Colon (tissue), 2 donors: ENCODE data around the gene KRTAP5-1.

Experiments
- FAIRE-seq: peaks from 2 replicates; lab custom pipeline; 2012; peaks lifted over from hg19 to GRCh38; lab: Jason Lieb, UNC
- donor health status: control.
- donor health status: control.

KRTAP5-1 gene

DNA sequence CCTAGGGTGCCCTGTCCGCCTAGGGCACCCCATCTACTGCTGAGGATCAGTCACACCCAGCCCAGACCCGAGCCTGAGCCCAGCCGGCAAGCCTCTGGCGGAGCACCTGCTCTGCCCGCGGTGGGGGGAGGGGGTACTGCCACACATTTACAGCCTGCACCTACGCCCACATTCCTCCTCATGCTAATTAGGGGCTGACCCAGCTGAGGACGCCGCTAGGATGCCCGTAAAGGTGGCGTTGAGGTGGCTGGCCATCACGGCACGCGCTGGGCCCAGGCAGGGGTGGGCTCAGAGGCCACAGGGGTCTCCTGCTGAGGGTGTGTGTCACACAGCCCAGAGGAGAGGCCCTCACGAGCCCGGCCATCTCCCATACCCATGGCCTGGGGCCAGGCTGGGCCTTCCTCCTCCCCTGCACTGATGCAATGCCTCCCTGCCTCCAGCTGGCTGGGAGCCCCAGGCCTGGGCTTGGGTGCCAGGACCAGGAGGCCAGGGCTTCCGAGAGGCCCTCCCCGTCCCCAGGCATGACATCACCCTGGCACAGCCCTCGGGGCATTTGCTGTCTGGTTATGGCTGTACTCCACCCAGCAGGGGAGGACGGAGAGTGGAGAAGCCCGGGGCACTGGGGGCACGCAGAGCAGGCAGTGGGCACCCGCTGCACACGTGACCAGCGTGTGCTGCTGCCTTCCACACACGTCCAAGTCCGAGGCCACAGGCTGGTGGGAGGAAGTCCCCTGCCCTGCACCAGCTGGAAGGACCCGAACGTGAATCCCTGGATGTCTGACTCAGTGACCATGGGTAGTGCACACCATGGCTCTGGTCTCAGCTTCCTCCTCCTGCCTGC is 25.8 kb downstream of the KRTAP5-1 start:
- FAIRE-seq, result no peak

GRCh38 chr11:1558775-1559110 is 26.3 kb downstream of the KRTAP5-1 start:
- FAIRE-seq, result no peak

DNA sequence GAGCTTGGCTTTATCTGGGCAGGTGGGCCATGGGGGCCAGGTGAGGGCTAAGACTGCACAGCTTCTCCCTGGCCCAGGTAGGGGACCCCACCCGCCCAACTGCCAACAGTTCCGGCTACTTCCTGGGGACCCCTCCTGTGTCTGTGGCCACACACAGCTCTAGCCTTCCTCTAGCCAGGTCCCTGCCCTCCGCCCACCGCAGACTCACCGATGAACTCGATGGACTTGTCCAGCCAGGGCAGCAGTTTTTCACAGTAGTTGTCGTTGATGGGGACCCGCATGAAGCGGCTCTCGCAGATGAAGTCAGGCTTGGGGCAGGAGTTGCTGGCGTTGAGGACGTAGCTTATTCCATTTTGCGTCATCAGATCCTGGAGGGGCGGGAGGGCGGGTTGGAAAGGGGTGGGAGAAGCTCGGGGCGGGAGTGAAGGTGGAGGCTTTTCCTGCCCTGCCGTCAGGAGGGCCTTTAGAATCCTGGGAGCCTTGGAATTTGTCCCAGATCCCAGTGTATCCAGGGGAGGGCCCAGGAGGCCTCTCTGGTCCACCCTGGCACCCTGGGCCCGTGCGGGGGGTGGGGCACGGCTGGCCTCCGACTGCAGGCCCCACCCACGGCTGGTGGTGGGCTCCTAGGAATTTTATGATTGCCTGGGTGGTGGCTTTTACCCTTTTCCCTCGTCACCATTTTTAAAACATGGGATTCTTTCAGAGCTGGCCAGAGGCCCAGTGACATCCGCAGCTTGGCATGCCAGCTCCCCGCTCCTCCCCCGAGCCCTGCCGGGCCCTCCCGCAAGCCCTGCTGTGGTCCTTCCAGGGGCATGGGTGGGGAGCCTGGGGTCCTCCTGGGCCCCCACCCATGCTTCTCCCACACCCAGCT is 26.9 kb downstream of the KRTAP5-1 start:
- no peak for FAIRE-seq

DNA sequence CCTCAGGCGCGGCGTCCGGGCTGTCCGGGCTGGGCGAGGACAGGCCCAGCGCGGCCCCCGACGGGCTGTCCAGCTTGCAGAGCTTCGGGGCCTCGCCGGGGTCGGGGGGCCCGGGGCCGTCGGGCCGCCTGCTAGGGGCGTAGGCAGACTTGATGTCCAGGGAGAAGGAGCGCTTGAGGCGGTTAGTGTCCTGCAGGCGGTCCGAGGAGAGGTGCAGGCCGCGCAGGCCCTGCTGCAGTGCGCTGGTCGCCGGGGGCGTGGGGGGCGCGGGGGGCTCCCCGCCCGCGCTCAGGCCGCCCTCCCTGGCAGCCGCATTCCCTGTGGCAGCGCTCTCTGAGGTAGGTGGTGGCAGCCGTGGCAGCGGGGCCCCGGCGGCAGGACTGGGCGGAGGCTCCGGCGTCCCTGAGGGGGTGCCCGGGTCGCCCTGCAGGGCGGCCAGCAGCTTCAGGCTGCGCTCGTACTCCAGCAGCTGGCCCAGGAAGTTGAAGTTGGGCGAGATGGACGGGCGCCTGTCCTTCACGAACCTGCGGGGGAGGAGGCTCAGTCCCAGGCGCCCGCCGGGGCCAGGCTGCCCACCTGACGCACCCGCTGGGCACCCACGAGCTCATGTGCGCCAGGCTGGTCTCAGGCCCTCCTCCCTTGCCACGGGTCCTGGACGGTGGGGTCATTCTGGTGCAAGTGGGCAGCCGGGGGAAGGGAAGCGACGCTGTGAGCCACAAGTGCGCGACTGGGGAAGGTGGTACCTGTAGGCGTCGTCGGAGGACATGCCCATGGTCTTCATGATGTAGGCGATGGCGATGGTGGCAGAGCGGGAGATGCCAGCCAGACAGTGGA is 27.8 kb downstream of the KRTAP5-1 start:
- no peak for FAIRE-seq

DNA sequence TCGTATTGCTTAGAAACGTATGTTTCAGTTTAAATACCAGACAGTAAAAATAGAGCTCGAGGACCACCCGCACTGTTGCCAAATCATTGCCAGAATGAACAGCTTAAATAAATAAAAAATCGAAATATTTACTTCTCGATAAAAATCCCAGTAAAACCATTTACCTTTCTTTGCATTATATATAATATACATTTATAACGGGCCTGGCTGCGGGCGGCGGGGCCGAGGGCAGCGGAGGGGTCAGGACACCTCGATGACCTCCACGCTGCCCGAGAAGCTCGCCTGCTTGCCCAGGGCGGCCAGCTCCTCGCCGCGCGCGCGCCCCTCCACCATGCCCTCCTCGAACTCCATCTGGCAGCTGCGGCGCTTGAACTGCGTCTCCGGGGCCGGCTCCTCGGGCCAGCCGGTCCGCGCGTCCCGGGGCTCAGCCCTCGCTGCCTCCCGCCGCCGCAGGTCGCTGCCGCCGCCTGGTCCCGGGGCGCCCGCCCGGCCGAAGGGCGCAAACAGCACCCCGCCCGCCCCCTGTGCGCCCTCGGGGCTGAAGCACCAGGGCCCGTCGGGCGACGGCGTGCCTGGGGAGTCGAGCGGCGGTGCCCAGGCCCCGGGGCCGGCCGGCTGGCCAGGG is 28.7 kb downstream of the KRTAP5-1 start:
- FAIRE-seq, result no peak

GRCh38 chr11:1555713-1556153 is 29.4 kb downstream of the KRTAP5-1 start:
- no peak for FAIRE-seq

GRCh38 chr11:1554981-1555712 is 29.9 kb downstream of the KRTAP5-1 start:
- FAIRE-seq, result no peak

GRCh38 chr11:1553808-1554594 is 31.1 kb downstream of the KRTAP5-1 start:
- FAIRE-seq, result no peak

GRCh38 chr11:1549338-1550330 is 35.4 kb downstream of the KRTAP5-1 start:
- FAIRE-seq, result no peak

GRCh38 chr11:1548221-1549070 is 36.6 kb downstream of the KRTAP5-1 start:
- no peak for FAIRE-seq

GRCh38 chr11:1547467-1548098 is 37.5 kb downstream of the KRTAP5-1 start:
- FAIRE-seq, result no peak

GRCh38 chr11:1546536-1547466 is 38.3 kb downstream of the KRTAP5-1 start:
- no peak for FAIRE-seq

GRCh38 chr11:1546077-1546535 is 39.0 kb downstream of the KRTAP5-1 start:
- FAIRE-seq, result no peak

DNA sequence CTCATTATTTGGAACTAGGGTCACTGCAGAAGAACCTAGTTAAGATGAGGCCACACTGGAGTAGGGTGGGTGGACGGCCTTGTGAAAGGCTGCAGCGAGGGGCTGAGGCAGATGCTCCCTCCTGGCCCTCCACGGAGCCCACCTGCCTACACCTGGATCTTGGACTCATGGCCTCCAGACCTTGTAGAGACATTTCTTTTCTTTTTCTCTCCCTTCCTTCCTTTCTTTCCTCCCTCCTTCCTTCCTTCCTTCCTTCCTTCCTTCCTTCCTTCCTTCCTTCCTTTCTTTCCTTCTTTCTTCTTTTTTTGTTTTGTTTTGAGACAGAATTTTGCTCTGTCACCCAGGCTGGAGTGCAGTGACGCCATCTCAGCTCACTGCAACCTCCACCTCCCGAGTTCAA is 39.7 kb downstream of the KRTAP5-1 start:
- no peak for FAIRE-seq

DNA sequence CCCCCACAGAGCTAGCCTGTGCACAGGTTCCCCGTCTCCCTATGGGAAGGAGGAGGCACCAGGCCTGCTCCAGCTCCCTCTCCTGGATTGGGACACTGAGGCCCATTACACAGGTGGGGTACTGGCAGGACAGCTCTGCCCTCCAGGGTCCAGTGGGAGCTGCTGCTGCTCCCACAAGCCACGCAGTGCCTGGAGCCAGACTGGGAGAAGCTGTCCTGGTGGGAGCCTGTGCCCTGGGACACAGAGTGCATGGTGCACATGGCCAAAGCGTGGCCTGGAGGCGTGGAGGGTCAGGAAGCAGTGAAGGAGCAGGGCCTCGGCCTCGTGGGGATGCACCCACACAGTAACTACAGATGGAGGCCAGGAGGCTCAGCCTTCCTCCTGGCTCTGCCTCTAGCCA is 40.5 kb downstream of the KRTAP5-1 start:
- no peak for FAIRE-seq

GRCh38 chr11:1543606-1544263 is 41.3 kb downstream of the KRTAP5-1 start:
- no peak for FAIRE-seq
